Activated CD4-positive, alpha-beta memory T cell treated with anti-CD3 and anti-CD28 coated beads for 36 hours (primary cell): ENCODE data around the gene TECR. TPM values are rescaled to one million over a fixed set of nuclear protein-coding genes. Genes with fewer than 3 reads are reported as not detected.
"Not testable (repeated sequence)": the region's sequence is repeated elsewhere in the genome, so short reads cannot be mapped to it uniquely, and the experiment has no call there.

Experiments
- CTCF ChIA-PET: fragments of 350-600 bp; sonication (Branson Sonifier 250); formaldehyde crosslinking; loops from one replicate; lab custom pipeline; 2021; ENCODE audit warnings: antibody characterized with exemption, inconsistent platforms; lab: Charles Lee
- POLR2A ChIA-PET: fragments of 350-600 bp; sonication (Branson Sonifier 250); formaldehyde crosslinking; loops from one replicate; lab custom pipeline; 2021; ENCODE audit warnings: antibody characterized with exemption; lab: Charles Lee
- DNase-seq: peaks from one replicate; pipeline ENCODE4 v3.0.0-alpha.2; 2020
- H3K27ac Mint-ChIP-seq: one replicate; pipeline ENCODE4 v1.8.0; 2021; ENCODE audit warnings: mixed read lengths
- H3K27me3 Mint-ChIP-seq: one replicate; pipeline ENCODE4 v1.8.0; 2021; ENCODE audit warnings: mixed read lengths
- H3K36me3 Mint-ChIP-seq: one replicate; pipeline ENCODE4 v1.8.0; 2021; ENCODE audit warnings: mixed read lengths
- H3K4me1 Mint-ChIP-seq: one replicate; pipeline ENCODE4 v1.8.0; 2021; ENCODE audit warnings: low read depth, mixed read lengths
- H3K4me3 Mint-ChIP-seq: one replicate; pipeline ENCODE4 v1.8.0; 2021; ENCODE audit warnings: mild to moderate bottlenecking, mixed read lengths
- H3K9me3 Mint-ChIP-seq: one replicate; pipeline ENCODE4 v1.8.0; 2021; ENCODE audit warnings: mixed read lengths
- intact Hi-C: fragments of 100-400 bp; cut with micrococcal nuclease; formaldehyde crosslinking; loops from one replicate; pipeline ENCODE4 v1.15.1; 2023
- total RNA-seq, 2 experiments: library from RNA; stranded (reverse); gene quantifications; one replicate each; pipeline ENCODE4 v1.2.3, GENCODE V29; 2021

Gene TECR
- total RNA-seq, 2 experiments from 2014 or later = 120 TPM

DNA sequence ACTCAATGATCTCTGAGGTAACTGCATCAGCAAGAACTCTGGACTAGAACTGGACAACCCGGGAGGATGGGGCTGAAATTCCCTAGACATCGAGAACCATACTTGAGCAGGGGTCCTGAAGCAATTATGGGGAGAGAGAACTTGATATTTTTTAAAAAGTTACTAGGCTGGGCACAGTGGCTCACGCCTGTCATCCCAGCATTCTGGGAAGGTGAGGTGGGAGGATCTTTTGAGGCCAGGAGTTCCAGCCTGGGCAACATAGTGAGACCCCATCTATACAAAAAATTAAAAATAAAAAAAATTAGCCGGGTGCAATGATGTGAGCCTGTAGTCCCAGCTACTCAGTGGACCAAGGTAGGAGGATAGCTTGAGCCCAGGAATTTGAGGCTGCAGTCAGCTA lies 8.9 kb upstream of the TECR start:
- DNase-seq = no peak
- H3K9me3 Mint-ChIP-seq = no peaks in the 10 kb centered on the region
- H3K27ac Mint-ChIP-seq = peak overlapping the region; percentile 97
- intact Hi-C loops = loop anchor here (5.0 to 10.0 kb wide), 3 partner anchors 127 to 1554 kb away; partner anchors contain the start of gene TPM4
- H3K4me3 Mint-ChIP-seq = no peak overlapping the region
- ChIA-PET CTCF (interaction anchor here (1.0 to 1.4 kb wide), 3 partner anchors 15 to 40 kb away, joined by 3 to 4 read pairs (median 3); no protein-coding TSS in a partner anchor), POLR2A (no interaction called here)
- no peaks in the 10 kb centered on the region for H3K27me3 Mint-ChIP-seq
- peaks cover 22% of the 10 kb centered on the region for H3K36me3 Mint-ChIP-seq
- H3K4me1 Mint-ChIP-seq = peaks cover 56% of the 10 kb centered on the region

- POLR2A ChIA-PET = interaction anchor here (0.9 kb wide), 1 partner anchor 10 kb away, joined by 3 read pairs; no protein-coding TSS in a partner anchor
- CTCF ChIA-PET = interaction anchor here (1.2 kb wide), 1 partner anchor 31 kb away, joined by 6 read pairs; no protein-coding TSS in a partner anchor
- Mint-ChIP-seq H3K27me3 (no peaks in the 10 kb centered on the region), H3K4me1 (peaks cover 39% of the 10 kb centered on the region), H3K4me3 (no peak overlapping the region), H3K9me3 (no peaks in the 10 kb centered on the region), H3K36me3 (peaks cover 2% of the 10 kb centered on the region), H3K27ac (no peak overlapping the region)
- DNase-seq = no peak
- intact Hi-C loops = loop anchor here (10.0 kb wide), 2 partner anchors 681 to 1549 kb away; partner anchors contain the start of gene TPM4
These were observed 3.7 kb upstream of the TECR start for GRCh38 chr19:14525729-14526128.

- no peak for DNase-seq
- Mint-ChIP-seq H3K4me3 (no peak overlapping the region), H3K27me3 (no peaks in the 10 kb centered on the region), H3K27ac (no peak overlapping the region), H3K9me3 (no peaks in the 10 kb centered on the region), H3K4me1 (peaks cover 41% of the 10 kb centered on the region), H3K36me3 (peaks cover 3% of the 10 kb centered on the region)
- POLR2A ChIA-PET = interaction anchor here (0.9 kb wide), 1 partner anchor 11 kb away, joined by 3 read pairs; no protein-coding TSS in a partner anchor
- CTCF ChIA-PET = no interaction called here
- intact Hi-C loops = loop anchor here (10.0 kb wide), 2 partner anchors 682 to 1548 kb away; partner anchors contain the start of gene TPM4
These were observed 3.0 kb upstream of the TECR start for GRCh38 chr19:14526423-14526822.

GRCh38 chr19:14528419-14529253 lies 758 bp upstream of the TECR start:
- intact Hi-C loops = loop anchor here (1.0 to 10.0 kb wide), 4 partner anchors 10 to 1546 kb away; partner anchors contain the start of genes DNAJB1 and TPM4
- no peak for DNase-seq
- H3K4me1 Mint-ChIP-seq = peaks cover 35% of the 10 kb centered on the region
- H3K9me3 Mint-ChIP-seq = no peaks in the 10 kb centered on the region
- ChIA-PET POLR2A (interaction anchor here (1.0 to 2.4 kb wide), 2 partner anchors 9 to 11 kb away, joined by 5 to 7 read pairs; partner anchors contain the start of gene DNAJB1), CTCF (interaction anchor here (1.3 to 2.7 kb wide), 2 partner anchors 22 to 28 kb away, joined by 3 to 11 read pairs; no protein-coding TSS in a partner anchor)
- H3K27me3 Mint-ChIP-seq = no peaks in the 10 kb centered on the region
- peak overlapping the region; percentile 95 for H3K27ac Mint-ChIP-seq
- H3K36me3 Mint-ChIP-seq = peaks cover 7% of the 10 kb centered on the region
- peak overlapping the region; percentile 98 for H3K4me3 Mint-ChIP-seq

DNA sequence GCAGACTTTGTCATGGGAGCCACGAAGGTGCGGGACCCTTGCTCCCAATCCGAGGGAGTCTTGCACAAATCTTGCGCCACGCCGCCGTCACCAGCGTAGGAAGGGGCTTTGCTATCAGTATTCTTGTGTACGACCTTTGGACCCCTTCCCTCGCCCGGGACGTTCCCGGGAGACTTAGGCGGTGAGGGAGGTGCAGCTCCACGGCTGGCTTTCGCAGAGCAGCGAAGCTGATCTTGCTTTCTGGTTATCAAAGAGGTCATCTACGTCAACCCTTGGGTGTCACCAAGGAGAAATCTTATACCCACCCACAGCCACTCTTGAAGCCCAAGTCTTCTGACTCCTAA lies 583 bp downstream of the TECR start:
- Mint-ChIP-seq H3K9me3 (no peaks in the 10 kb centered on the region), H3K4me3 (peak overlapping the region; percentile 98), H3K4me1 (peaks cover 33% of the 10 kb centered on the region), H3K36me3 (peaks cover 7% of the 10 kb centered on the region), H3K27ac (peak overlapping the region; percentile 95), H3K27me3 (no peaks in the 10 kb centered on the region)
- DNase-seq = no peak
- ChIA-PET CTCF (interaction anchor here (0.6 to 2.7 kb wide), 3 partner anchors 18 to 26 kb away, joined by 3 to 11 read pairs (median 3); no protein-coding TSS in a partner anchor), POLR2A (interaction anchor here (1.2 kb wide), 1 partner anchor 12 kb away, joined by 7 read pairs; the partner anchor contains the start of gene DNAJB1)
- intact Hi-C loops = no loop called here

GRCh38 chr19:14530506-14530905 lies 1.1 kb downstream of the TECR start:
- CTCF ChIA-PET = interaction anchor here (2.7 kb wide), 1 partner anchor 26 kb away, joined by 11 read pairs; no protein-coding TSS in a partner anchor
- POLR2A ChIA-PET = interaction anchor here (1.2 kb wide), 1 partner anchor 13 kb away, joined by 7 read pairs; the partner anchor contains the start of gene DNAJB1
- H3K36me3 Mint-ChIP-seq = peaks cover 7% of the 10 kb centered on the region
- intact Hi-C loops = no loop called here
- peak overlapping the region; percentile 50 for H3K4me3 Mint-ChIP-seq
- H3K27ac Mint-ChIP-seq = peak overlapping the region; percentile 3
- H3K4me1 Mint-ChIP-seq = peaks cover 33% of the 10 kb centered on the region
- H3K9me3 Mint-ChIP-seq = no peaks in the 10 kb centered on the region
- no peak for DNase-seq
- no peaks in the 10 kb centered on the region for H3K27me3 Mint-ChIP-seq

GRCh38 chr19:14533450-14533849 lies 4.1 kb downstream of the TECR start:
- no peaks in the 10 kb centered on the region for H3K27me3 Mint-ChIP-seq
- intact Hi-C loops = no loop called here
- peaks cover 39% of the 10 kb centered on the region for H3K4me1 Mint-ChIP-seq
- no peaks in the 10 kb centered on the region for H3K9me3 Mint-ChIP-seq
- DNase-seq = no peak
- no peak overlapping the region for H3K27ac Mint-ChIP-seq
- POLR2A ChIA-PET = no interaction called here
- peaks cover 7% of the 10 kb centered on the region for H3K36me3 Mint-ChIP-seq
- CTCF ChIA-PET = interaction anchor here (1.0 kb wide), 1 partner anchor 38 kb away, joined by 3 read pairs; the partner anchor contains the start of gene NDUFB7
- H3K4me3 Mint-ChIP-seq = no peak overlapping the region

GRCh38 chr19:14536926-14537692 lies 7.7 kb downstream of the TECR start:
- Mint-ChIP-seq H3K4me3 (no peak overlapping the region), H3K4me1 (peaks cover 33% of the 10 kb centered on the region), H3K9me3 (no peaks in the 10 kb centered on the region), H3K27ac (no peak overlapping the region), H3K36me3 (peaks cover 5% of the 10 kb centered on the region), H3K27me3 (no peaks in the 10 kb centered on the region)
- DNase-seq = peak; percentile 72
- ChIA-PET POLR2A (interaction anchor here (0.7 kb wide), 1 partner anchor 19 kb away, joined by 4 read pairs; no protein-coding TSS in a partner anchor), CTCF (interaction anchor here (1.2 to 2.6 kb wide), 3 partner anchors 20 to 37 kb away, joined by 3 to 6 read pairs (median 3); no protein-coding TSS in a partner anchor)
- intact Hi-C loops = no loop called here

- no peaks in the 10 kb centered on the region for H3K9me3 Mint-ChIP-seq
- DNase-seq = no peak
- peaks cover 6% of the 10 kb centered on the region for H3K36me3 Mint-ChIP-seq
- CTCF ChIA-PET = interaction anchor here (1.8 kb wide), 1 partner anchor 16 kb away, joined by 6 read pairs; no protein-coding TSS in a partner anchor
- no peak overlapping the region for H3K4me3 Mint-ChIP-seq
- POLR2A ChIA-PET = no interaction called here
- H3K27me3 Mint-ChIP-seq = no peaks in the 10 kb centered on the region
- intact Hi-C loops = no loop called here
- H3K4me1 Mint-ChIP-seq = peaks cover 30% of the 10 kb centered on the region
- H3K27ac Mint-ChIP-seq = no peak overlapping the region
These were observed 11.5 kb downstream of the TECR start for GRCh38 chr19:14540741-14541525.

GRCh38 chr19:14541979-14542378 lies 12.6 kb downstream of the TECR start:
- H3K27ac Mint-ChIP-seq, DNase-seq, H3K27me3 Mint-ChIP-seq, intact Hi-C loops, H3K4me3 Mint-ChIP-seq, H3K36me3 Mint-ChIP-seq, H3K9me3 Mint-ChIP-seq, POLR2A ChIA-PET: not testable (repeated sequence)
- H3K4me1 Mint-ChIP-seq = peaks cover 24% of the 10 kb centered on the region
- CTCF ChIA-PET = interaction anchor here (1.8 kb wide), 1 partner anchor 15 kb away, joined by 6 read pairs; no protein-coding TSS in a partner anchor
